Stomach (tissue), 9 donors: ENCODE data around the gene SCRT2. TPM values are rescaled to one million over a fixed set of nuclear protein-coding genes. Genes with fewer than 3 reads are reported as not detected.

ENCODE experiments used
- DNase-seq, 2 donors: peaks; one replicate each; pipeline versions ENCODE4 v3.0.0 to v3.0.0-alpha.2; 2013 to 2019
- H3K27ac ChIP-seq, 5 donors: fragments of 200-600 bp in 4 of 5; sonication (generic) in 4 of 5; one replicate each; pipeline ENCODE4 v1.5.1; 2013 to 2019; ENCODE audit warnings: mild to moderate bottlenecking in 1 of 5, moderate library complexity in 1 of 5
- H3K27me3 ChIP-seq, 3 donors: fragments of 200-600 bp; sonication (generic); one replicate each; pipeline ENCODE4 v1.5.1; 2017 to 2019; ENCODE audit warnings: mixed run types in 1 of 3
- H3K36me3 ChIP-seq, 4 donors: fragments of 200-600 bp; sonication (generic); 1 replicate in 3 of 4; 2 replicates in 1 of 4; pipeline ENCODE4 v1.5.1; 2016 to 2019
- H3K4me1 ChIP-seq, 4 donors: fragments of 200-600 bp; sonication (generic); one replicate each; pipeline ENCODE4 v1.5.1; 2016 to 2019
- H3K4me3 ChIP-seq, 4 donors: fragments of 200-600 bp; sonication (generic) in 3 of 4; one replicate each; pipeline ENCODE4 v1.5.1; 2016 to 2019; ENCODE audit warnings: mild to moderate bottlenecking in 1 of 4
- H3K9me3 ChIP-seq, 4 donors: fragments of 200-600 bp; sonication (generic); one replicate each; pipeline ENCODE4 v1.5.1; 2016 to 2019
- EP300 ChIP-seq: sonication (generic); formaldehyde crosslinking; IDR thresholded peaks from one replicate; pipeline ENCODE4 v1.6.1; 2017; ENCODE audit warnings: antibody characterized with exemption
- POLR2A ChIP-seq, 4 donors: fragments of 450-650 bp; IDR thresholded peaks; one replicate each; pipeline ENCODE4 v1.6.1; 2016; ENCODE audit warnings: antibody characterized with exemption in 4 of 4, control low read depth in 2 of 4, mild to moderate bottlenecking in 1 of 4, moderate library complexity in 1 of 4
- POLR2AphosphoS5 ChIP-seq, 3 donors: sonication (generic); formaldehyde crosslinking; IDR thresholded peaks; one replicate each; pipeline ENCODE4 v1.6.1; 2016; ENCODE audit warnings: antibody characterized with exemption in 3 of 3
- WGBS, 5 donors: extraction: QIAGEN DNeasy Blood & Tissue Kit in 3 of 5; methylation state at CpG; one replicate each; pipeline versions ENCODE4 v1.1.5 to v1.1.7; 2013 to 2018; 5-methylcytosine and 5-hydroxymethylcytosine counted together
- intact Hi-C: fragments of 100-400 bp; cut with DNase I; formaldehyde crosslinking; loops from one replicate; pipeline ENCODE4 v1.15.1; 2023; ENCODE audit warnings: low total_unique reads
- polyA plus RNA-seq, 3 donors: library from polyadenylated mRNA; stranded (reverse); fragments of 200-250 nt; gene quantifications; one replicate each; pipeline ENCODE4 v1.2.3, GENCODE V29; 2013
- total RNA-seq, 5 donors: library from RNA; depleted of rRNA; stranded (reverse); fragments of >200 nt; gene quantifications; one replicate each; pipeline versions ENCODE4 v1.1.0 to v1.2.3, GENCODE V29; 2014 to 2016
- TF ChIP-seq, protein P1 (sequence below), 7 experiments: fragments of 450-650 bp in 4 of 7; fragments of 200-600 bp in 3 of 7; sonication (generic) in 3 of 7; IDR thresholded peaks; one replicate each; pipeline ENCODE4 v1.5.1; 2016 to 2019; ENCODE audit warnings: antibody characterized with exemption in 7 of 7, control low read depth in 2 of 7, mild to moderate bottlenecking in 1 of 7
- donor health status: healthy with polysubstance abuse.
- donor health status: Bipolar disorder and iron deficiency.
- donor health status: healthy.

The SCRT2 gene
- total and polyA plus RNA-seq, 8 donors: not detected

DNA sequence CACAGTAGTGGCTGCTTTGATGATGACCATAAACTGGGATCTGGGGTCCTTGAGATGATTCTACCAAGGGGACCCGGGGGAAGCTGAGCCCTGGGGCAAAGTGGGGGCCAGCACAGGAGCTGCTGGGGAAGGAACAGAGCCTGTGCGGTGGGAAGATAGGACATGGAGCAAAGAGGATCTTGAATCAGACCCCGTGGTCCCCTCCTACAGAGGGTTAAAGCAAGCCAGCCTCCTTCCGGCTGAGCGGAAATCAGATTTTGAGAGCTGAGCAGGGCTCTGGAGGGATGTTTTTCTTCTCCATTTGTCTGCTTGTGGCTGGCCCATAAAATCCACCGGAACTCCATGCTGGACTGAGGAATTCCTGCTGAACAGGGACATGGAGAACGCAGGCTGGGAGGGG, 55.4 kb downstream of the SCRT2 start:
- TF ChIP-seq, protein P1, sequence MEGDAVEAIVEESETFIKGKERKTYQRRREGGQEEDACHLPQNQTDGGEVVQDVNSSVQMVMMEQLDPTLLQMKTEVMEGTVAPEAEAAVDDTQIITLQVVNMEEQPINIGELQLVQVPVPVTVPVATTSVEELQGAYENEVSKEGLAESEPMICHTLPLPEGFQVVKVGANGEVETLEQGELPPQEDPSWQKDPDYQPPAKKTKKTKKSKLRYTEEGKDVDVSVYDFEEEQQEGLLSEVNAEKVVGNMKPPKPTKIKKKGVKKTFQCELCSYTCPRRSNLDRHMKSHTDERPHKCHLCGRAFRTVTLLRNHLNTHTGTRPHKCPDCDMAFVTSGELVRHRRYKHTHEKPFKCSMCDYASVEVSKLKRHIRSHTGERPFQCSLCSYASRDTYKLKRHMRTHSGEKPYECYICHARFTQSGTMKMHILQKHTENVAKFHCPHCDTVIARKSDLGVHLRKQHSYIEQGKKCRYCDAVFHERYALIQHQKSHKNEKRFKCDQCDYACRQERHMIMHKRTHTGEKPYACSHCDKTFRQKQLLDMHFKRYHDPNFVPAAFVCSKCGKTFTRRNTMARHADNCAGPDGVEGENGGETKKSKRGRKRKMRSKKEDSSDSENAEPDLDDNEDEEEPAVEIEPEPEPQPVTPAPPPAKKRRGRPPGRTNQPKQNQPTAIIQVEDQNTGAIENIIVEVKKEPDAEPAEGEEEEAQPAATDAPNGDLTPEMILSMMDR (IDR thresholded peaks at IDR 0.05): no peak
- no peak for TF ChIP-seq POLR2AphosphoS5 (IDR thresholded peaks at IDR 0.05)
- no peak for TF ChIP-seq POLR2A (IDR thresholded peaks at IDR 0.05)
- TF ChIP-seq EP300: no peak
- WGBS, 5 donors: 32 to 62% (median 56%) methylated on average over 7 of the region's 7 CpGs

DNA sequence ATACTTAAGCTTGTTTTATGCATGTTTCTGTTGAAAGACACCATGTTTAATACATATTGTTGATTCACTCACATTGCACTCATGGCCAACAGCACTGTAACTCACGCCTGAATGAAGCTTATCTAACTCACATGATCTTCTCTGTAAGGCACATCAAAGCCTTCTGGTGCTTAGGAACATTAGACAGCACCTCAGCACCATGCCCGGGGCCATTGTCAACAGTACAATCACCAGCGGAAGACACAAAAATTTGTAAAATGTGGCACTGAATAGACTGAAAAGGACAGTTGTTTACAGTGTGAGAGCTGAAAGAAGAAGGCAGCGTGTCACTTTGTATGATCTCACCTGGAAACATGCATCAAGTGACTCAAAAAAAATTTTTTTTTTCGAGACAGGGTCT, 56.6 kb downstream of the SCRT2 start:
- DNase-seq: no peak
- 48 to 69% (median 56%) methylated on average over 5 of the region's 5 CpGs for WGBS, 5 donors
- intact Hi-C loops: no loop called here

More for the DNA sequence above, 55.4 kb downstream of the SCRT2 start:
- Histone ChIP-seq H3K4me3 (no peak overlapping the region), H3K27ac (no peak overlapping the region), H3K9me3 (peaks cover 0 to 15% (median 13%) of the 10 kb centered on the region in 4 donors), H3K36me3 (no peaks in the 10 kb centered on the region), H3K27me3 (peaks cover 0 to 83% (median 7%) of the 10 kb centered on the region in 3 donors), H3K4me1 (no peaks in the 10 kb centered on the region)
- no peak for DNase-seq
- intact Hi-C loops: no loop called here

DNA sequence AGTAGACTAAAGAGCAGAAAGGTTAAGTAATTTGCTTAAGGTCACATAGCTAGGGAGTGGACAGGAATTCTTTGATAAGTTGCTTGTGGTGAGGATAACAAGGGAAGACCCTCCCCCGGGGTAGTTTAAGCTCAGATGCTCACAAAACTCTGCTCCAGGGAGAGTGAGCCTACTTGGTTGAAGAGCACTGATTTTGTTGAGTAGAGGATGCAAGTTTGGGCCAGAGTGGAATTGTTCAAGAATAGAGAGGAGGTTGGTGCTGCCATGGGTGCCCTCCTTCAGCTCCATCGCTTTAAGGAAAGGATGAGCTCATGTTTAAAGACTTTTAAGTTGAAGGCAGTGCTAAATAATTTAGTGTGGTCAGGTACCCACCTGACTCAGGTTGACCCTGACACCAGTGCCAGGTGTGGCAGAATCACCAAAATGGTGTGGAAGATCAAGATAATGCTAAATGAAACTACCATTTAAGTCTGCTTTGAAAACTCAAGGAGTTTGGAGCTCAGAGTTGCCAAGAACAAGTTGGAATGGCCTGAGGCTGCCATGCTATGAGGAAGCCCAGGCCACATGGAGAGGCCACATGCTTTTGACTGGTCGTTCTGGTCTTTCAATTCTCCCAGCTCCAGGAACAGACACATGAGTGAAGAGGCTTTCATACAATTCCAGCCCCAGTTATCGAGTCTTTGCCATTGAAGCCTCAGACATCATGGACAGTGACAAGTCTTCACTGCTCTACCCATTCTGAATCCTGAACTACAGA, 57.5 kb downstream of the SCRT2 start:
- WGBS, 5 donors: 65 to 87% (median 81%) methylated on average over 3 to 4 of the region's 4 CpGs
- no peaks in the 10 kb centered on the region for H3K4me1 ChIP-seq
- H3K9me3 ChIP-seq: peaks cover 0 to 15% (median 13%) of the 10 kb centered on the region in 4 donors
- TF ChIP-seq POLR2AphosphoS5 (IDR thresholded peaks at IDR 0.05): no peak
- TF ChIP-seq POLR2A (IDR thresholded peaks at IDR 0.05): no peak
- TF ChIP-seq, protein P1 (IDR thresholded peaks at IDR 0.05): no peak
- TF ChIP-seq EP300: no peak
- intact Hi-C loops: no loop called here
- no peak overlapping the region for H3K27ac ChIP-seq
- no peaks in the 10 kb centered on the region for H3K36me3 ChIP-seq
- DNase-seq: no peak
- H3K27me3 ChIP-seq: peaks cover 0 to 90% (median 9%) of the 10 kb centered on the region in 3 donors
- H3K4me3 ChIP-seq: no peak overlapping the region

More for the DNA sequence above, 56.6 kb downstream of the SCRT2 start:
- Histone ChIP-seq H3K27me3 (peaks cover 0 to 86% (median 7%) of the 10 kb centered on the region in 3 donors), H3K4me3 (no peak overlapping the region), H3K4me1 (no peaks in the 10 kb centered on the region), H3K36me3 (no peaks in the 10 kb centered on the region), H3K9me3 (peaks cover 0 to 15% (median 13%) of the 10 kb centered on the region in 4 donors), H3K27ac (no peak overlapping the region)
- TF ChIP-seq, protein P1 (IDR thresholded peaks at IDR 0.05): no peak
- TF ChIP-seq EP300 (no peak), POLR2AphosphoS5 (IDR thresholded peaks at IDR 0.05) (no peak), POLR2A (IDR thresholded peaks at IDR 0.05) (no peak)

DNA sequence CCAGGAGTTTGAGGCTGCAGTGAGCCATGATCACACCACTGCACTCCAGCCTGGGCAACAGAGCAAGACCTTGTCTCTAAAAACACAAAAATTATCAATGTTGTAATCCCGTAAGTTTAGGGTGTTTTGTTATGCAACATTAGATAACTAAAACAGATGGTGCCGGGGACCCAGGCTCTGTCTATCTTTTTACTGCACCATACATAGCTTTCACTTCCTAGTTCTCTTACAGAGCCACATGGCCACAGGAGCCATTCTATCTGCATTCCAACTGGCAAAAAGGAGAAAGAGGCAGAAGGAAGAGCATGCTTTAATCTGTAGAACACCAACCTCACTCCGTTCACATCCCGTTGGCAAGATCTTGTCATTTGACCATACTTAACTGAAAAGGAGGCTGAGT, 60.1 kb downstream of the SCRT2 start:
- H3K36me3 ChIP-seq: no peaks in the 10 kb centered on the region
- H3K4me1 ChIP-seq: peaks cover 0 to 12% (median 5%) of the 10 kb centered on the region in 4 donors
- intact Hi-C loops: no loop called here
- H3K4me3 ChIP-seq: no peak overlapping the region
- H3K27me3 ChIP-seq: peaks cover 0 to 94% (median 34%) of the 10 kb centered on the region in 3 donors
- no peak for DNase-seq
- TF ChIP-seq POLR2AphosphoS5 (IDR thresholded peaks at IDR 0.05): no peak
- TF ChIP-seq EP300: no peak
- TF ChIP-seq, protein P1 (IDR thresholded peaks at IDR 0.05): no peak
- no peak for TF ChIP-seq POLR2A (IDR thresholded peaks at IDR 0.05)
- peaks cover 0 to 15% (median 13%) of the 10 kb centered on the region in 4 donors for H3K9me3 ChIP-seq
- 80 to 86% (median 82%) methylated on average over 4 of the region's 4 CpGs for WGBS, 5 donors
- H3K27ac ChIP-seq: no peak overlapping the region
